A673 (cell line): Measurements from ENCODE around the gene ITGB8.

Source experiments
- CTCF ChIP-seq: fragments of 300-800, 200-600 bp; sonication (generic); conservative IDR thresholded peaks from 2 replicates; pipeline ENCODE4 v1.5.1; 2017; ENCODE audit warnings: low read depth, mild to moderate bottlenecking, antibody characterized with exemption, low read length, moderate library complexity, mixed read lengths
- EZH2 ChIP-seq: fragments of 200-600 bp; sonication (generic); IDR thresholded peaks from 2 replicates; pipeline ENCODE4 v1.6.1; 2017; ENCODE audit warnings: borderline replicate concordance, low read depth, mild to moderate bottlenecking, mixed read lengths, antibody characterized with exemption, low read length; ENCODE audit not compliant: poor library complexity, severe bottlenecking

- TF ChIP-seq CTCF (no peak), EZH2 (no peak)
These were observed 9.9 kb upstream of the ITGB8 start for GRCh38 chr7:20320786-20321185.
